ENCODE data around the gene TMEM63A.

DNA sequence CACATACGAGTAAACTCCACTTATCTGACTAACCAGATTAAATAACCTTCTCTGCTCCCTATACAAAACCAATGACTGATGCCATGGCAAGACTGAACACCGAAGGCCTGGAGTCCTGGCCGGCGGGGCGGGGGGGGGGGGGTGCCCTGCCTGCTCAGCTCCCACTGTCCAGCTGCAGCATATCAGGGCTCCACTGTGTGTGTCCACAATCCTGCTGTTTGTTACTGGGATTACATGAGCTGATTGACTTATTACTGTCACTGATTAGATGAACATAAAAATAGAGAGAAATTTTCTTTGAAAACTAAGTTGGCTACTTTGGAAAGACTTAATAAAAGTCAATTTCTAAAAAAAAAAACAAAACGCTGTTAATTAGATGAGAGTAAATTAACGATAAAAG, 24.9 kb downstream of the TMEM63A start:
- TF ChIP-seq, protein P1, sequence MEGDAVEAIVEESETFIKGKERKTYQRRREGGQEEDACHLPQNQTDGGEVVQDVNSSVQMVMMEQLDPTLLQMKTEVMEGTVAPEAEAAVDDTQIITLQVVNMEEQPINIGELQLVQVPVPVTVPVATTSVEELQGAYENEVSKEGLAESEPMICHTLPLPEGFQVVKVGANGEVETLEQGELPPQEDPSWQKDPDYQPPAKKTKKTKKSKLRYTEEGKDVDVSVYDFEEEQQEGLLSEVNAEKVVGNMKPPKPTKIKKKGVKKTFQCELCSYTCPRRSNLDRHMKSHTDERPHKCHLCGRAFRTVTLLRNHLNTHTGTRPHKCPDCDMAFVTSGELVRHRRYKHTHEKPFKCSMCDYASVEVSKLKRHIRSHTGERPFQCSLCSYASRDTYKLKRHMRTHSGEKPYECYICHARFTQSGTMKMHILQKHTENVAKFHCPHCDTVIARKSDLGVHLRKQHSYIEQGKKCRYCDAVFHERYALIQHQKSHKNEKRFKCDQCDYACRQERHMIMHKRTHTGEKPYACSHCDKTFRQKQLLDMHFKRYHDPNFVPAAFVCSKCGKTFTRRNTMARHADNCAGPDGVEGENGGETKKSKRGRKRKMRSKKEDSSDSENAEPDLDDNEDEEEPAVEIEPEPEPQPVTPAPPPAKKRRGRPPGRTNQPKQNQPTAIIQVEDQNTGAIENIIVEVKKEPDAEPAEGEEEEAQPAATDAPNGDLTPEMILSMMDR (IDR thresholded peaks at IDR 0.05 in 8 of 11, conservative IDR thresholded peaks at IDR 0.05 in 3 of 11), result no peak
- no peak for TF ChIP-seq POLR2A (IDR thresholded peaks at IDR 0.05)
- TF ChIP-seq POLR2AphosphoS5 (IDR thresholded peaks at IDR 0.05), result no peak

All from spleen (tissue), 7 donors.